DND-41 (cell line): ENCODE data around the gene MED14.

Experiments
- EZH2 ChIP-seq: IDR thresholded peaks from 3 replicates; pipeline ENCODE4 v1.6.1; 2012; ENCODE audit warnings: borderline replicate concordance, low read depth, mild to moderate bottlenecking, moderate library complexity, low read length, inconsistent platforms; ENCODE audit not compliant: severe bottlenecking
- TF ChIP-seq, protein P1 (sequence below): IDR thresholded peaks from 2 replicates; pipeline ENCODE4 v1.5.1; 2012; ENCODE audit warnings: borderline replicate concordance, low read length, moderate library complexity, mild to moderate bottlenecking; ENCODE audit not compliant: poor library complexity, severe bottlenecking; ENCODE audit errors: extremely low read depth

DNA sequence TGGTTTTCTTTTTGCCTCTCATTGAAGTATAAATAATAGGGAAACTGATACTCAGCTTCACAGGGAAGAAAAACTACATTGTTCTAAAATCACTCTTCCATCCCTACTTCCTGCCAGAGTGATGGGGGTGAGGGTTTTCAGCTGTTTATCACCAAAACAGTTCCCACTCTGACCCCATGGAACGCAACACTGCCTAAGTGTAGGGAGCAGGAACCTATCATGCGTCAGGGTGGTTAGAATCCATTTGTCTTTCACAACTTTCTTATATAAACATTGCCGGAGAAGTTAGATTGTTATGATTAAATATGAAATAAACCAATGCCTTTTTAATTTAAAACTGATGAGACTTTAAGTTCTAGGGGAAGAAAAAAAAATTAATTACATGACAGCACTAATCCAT lies 128.0 kb downstream of the MED14 start:
- TF ChIP-seq, protein P1, sequence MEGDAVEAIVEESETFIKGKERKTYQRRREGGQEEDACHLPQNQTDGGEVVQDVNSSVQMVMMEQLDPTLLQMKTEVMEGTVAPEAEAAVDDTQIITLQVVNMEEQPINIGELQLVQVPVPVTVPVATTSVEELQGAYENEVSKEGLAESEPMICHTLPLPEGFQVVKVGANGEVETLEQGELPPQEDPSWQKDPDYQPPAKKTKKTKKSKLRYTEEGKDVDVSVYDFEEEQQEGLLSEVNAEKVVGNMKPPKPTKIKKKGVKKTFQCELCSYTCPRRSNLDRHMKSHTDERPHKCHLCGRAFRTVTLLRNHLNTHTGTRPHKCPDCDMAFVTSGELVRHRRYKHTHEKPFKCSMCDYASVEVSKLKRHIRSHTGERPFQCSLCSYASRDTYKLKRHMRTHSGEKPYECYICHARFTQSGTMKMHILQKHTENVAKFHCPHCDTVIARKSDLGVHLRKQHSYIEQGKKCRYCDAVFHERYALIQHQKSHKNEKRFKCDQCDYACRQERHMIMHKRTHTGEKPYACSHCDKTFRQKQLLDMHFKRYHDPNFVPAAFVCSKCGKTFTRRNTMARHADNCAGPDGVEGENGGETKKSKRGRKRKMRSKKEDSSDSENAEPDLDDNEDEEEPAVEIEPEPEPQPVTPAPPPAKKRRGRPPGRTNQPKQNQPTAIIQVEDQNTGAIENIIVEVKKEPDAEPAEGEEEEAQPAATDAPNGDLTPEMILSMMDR = no peak
- TF ChIP-seq EZH2 = no peak
